Neuronal stem cell (in vitro differentiated cells): Measurements from ENCODE around the gene PHAF1.

Experiments used
- DNase-seq: peaks from one replicate; pipeline ENCODE4 v3.0.0-alpha.2; 2013; ENCODE audit warnings: low spot score
- H2AFZ ChIP-seq: one replicate; pipeline ENCODE4 v1.6.1; 2013; ENCODE audit warnings: mild to moderate bottlenecking, low read length, inconsistent platforms
- H2AK5ac ChIP-seq: 2 replicates; pipeline ENCODE4 v1.6.1; 2013; ENCODE audit warnings: low read depth, mild to moderate bottlenecking, inconsistent platforms, low read length, moderate library complexity, mixed read lengths
- H2BK120ac ChIP-seq: 2 replicates; pipeline ENCODE4 v1.6.1; 2013; ENCODE audit warnings: low read depth, mild to moderate bottlenecking, inconsistent platforms, low read length, moderate library complexity, mixed read lengths
- H2BK12ac ChIP-seq: one replicate; pipeline ENCODE4 v1.6.1; 2013; ENCODE audit warnings: low read length, inconsistent platforms
- H2BK15ac ChIP-seq: 2 replicates; pipeline ENCODE4 v1.6.1; 2013; ENCODE audit warnings: mild to moderate bottlenecking, low read length, inconsistent platforms, mixed read lengths
- H2BK5ac ChIP-seq: one replicate; pipeline ENCODE4 v1.6.1; 2013; ENCODE audit warnings: inconsistent platforms, mild to moderate bottlenecking, low read length, moderate library complexity
- H3K14ac ChIP-seq: one replicate; pipeline ENCODE4 v1.6.1; 2013; ENCODE audit warnings: low read length, inconsistent platforms
- H3K18ac ChIP-seq: 2 replicates; pipeline ENCODE4 v1.6.1; 2013; ENCODE audit warnings: low read length, inconsistent platforms
- H3K23ac ChIP-seq: 2 replicates; pipeline ENCODE4 v1.6.1; 2013; ENCODE audit warnings: low read depth, mild to moderate bottlenecking, mixed read lengths, low read length, inconsistent platforms; ENCODE audit not compliant: poor library complexity
- H3K27ac ChIP-seq: replicated peaks from 3 replicates; pipeline ENCODE4 v1.5.1; 2013; ENCODE audit warnings: low read length, inconsistent platforms
- H3K27me3 ChIP-seq, 3 experiments: 2 replicates each; pipeline ENCODE4 v1.6.1; 2013; ENCODE audit warnings: low read length in 3 of 3, mild to moderate bottlenecking in 2 of 3, inconsistent platforms in 1 of 3, low read depth in 1 of 3, mixed read lengths in 1 of 3, moderate library complexity in 1 of 3; ENCODE audit not compliant: control insufficient read depth in 3 of 3, insufficient read depth in 3 of 3
- H3K36me3 ChIP-seq, 2 donors: replicated peaks in 1 of 2; 2 replicates each; pipeline ENCODE4 v1.6.1; 2013; ENCODE audit warnings: low read length in 2 of 2; ENCODE audit not compliant: control insufficient read depth in 2 of 2, insufficient read depth in 2 of 2
- H3K4ac ChIP-seq: 2 replicates; pipeline ENCODE4 v1.6.1; 2013; ENCODE audit warnings: inconsistent platforms, mild to moderate bottlenecking, low read length, moderate library complexity
- H3K4me1 ChIP-seq, 2 donors: 1 replicate in 1 of 2; 2 replicates in 1 of 2; pipeline ENCODE4 v1.6.1; 2013; ENCODE audit warnings: low read length in 2 of 2, low read depth in 1 of 2; ENCODE audit not compliant: control insufficient read depth in 2 of 2, insufficient read depth in 1 of 2
- H3K4me2 ChIP-seq: one replicate; pipeline ENCODE4 v1.6.1; 2013; ENCODE audit warnings: mild to moderate bottlenecking, low read length, inconsistent platforms; ENCODE audit not compliant: insufficient read depth, poor library complexity, severe bottlenecking
- H3K4me3 ChIP-seq, 2 donors: 2 replicates each; pipeline ENCODE4 v1.5.1; 2013; ENCODE audit warnings: low read length in 2 of 2, mild to moderate bottlenecking in 2 of 2, inconsistent platforms in 1 of 2, moderate library complexity in 1 of 2
- H3K79me1 ChIP-seq: one replicate; pipeline ENCODE4 v1.6.1; 2013; ENCODE audit warnings: low read depth, mild to moderate bottlenecking, inconsistent platforms, low read length, moderate library complexity
- H3K9ac ChIP-seq: one replicate; pipeline ENCODE4 v1.6.1; 2013; ENCODE audit warnings: mild to moderate bottlenecking, low read depth, low read length, inconsistent platforms; ENCODE audit not compliant: poor library complexity
- H3K9me3 ChIP-seq, 2 donors: replicated peaks in 1 of 2; 2 replicates each; pipeline versions ENCODE3 to v1.6.1; 2013; ENCODE audit warnings: low read length in 2 of 2, mild to moderate bottlenecking in 2 of 2, inconsistent platforms in 1 of 2, low read depth in 1 of 2, mixed read lengths in 1 of 2, moderate library complexity in 1 of 2; ENCODE audit not compliant: control insufficient read depth in 2 of 2, insufficient read depth in 1 of 2
- H4K8ac ChIP-seq: one replicate; pipeline ENCODE4 v1.6.1; 2013; ENCODE audit warnings: low read depth, mild to moderate bottlenecking, inconsistent platforms, low read length, moderate library complexity
- H4K91ac ChIP-seq: one replicate; pipeline ENCODE4 v1.6.1; 2013; ENCODE audit warnings: low read length, low read depth, mild to moderate bottlenecking, inconsistent platforms; ENCODE audit not compliant: poor library complexity
- WGBS, 2 donors: extraction: QIAGEN DNeasy Blood & Tissue Kit; methylation state at CpG; one replicate each; pipeline ENCODE4 v1.1.7; 2013; ENCODE audit warnings: missing lambda C conversion rate in 2 of 2, mixed read lengths in 1 of 2; ENCODE audit not compliant: insufficient read length in 2 of 2, insufficient replicate concordance in 1 of 2; ENCODE audit errors: extremely low coverage in 2 of 2; 5-methylcytosine and 5-hydroxymethylcytosine counted together

The PHAF1 gene

GRCh38 chr16:67155295-67156142 lies 45.8 kb downstream of the PHAF1 start:
- H2BK5ac ChIP-seq: no peak overlapping the region
- H2AK5ac ChIP-seq: peak overlapping the region; percentile 91
- peaks cover 59 to 96% (median 91%) of the 10 kb centered on the region in 3 experiments for H3K27me3 ChIP-seq
- H4K8ac ChIP-seq: no peak overlapping the region
- H3K36me3 ChIP-seq: no peaks in the 10 kb centered on the region
- H4K91ac ChIP-seq: no peak overlapping the region
- no peak overlapping the region for H3K4ac ChIP-seq
- DNase-seq: peak; percentile 82
- peaks cover 0 to under 1% of the 10 kb centered on the region in 2 donors for H3K9me3 ChIP-seq
- H3K14ac ChIP-seq: no peak overlapping the region
- H3K4me1 ChIP-seq: peaks cover 6 to 8% of the 10 kb centered on the region in 2 donors
- peak overlapping the region; percentile 88 for H2AFZ ChIP-seq
- no peak overlapping the region for H2BK12ac ChIP-seq
- H3K4me2 ChIP-seq: peak overlapping the region; percentile 64
- H3K9ac ChIP-seq: peak overlapping the region; percentile 50
- peaks cover 2% of the 10 kb centered on the region for H3K79me1 ChIP-seq
- H3K27ac ChIP-seq: no peak overlapping the region
- WGBS, 2 donors: no CpG with 5 or more reads among the region's 74 CpGs
- peak overlapping the region; percentile 73 for H3K23ac ChIP-seq
- H2BK15ac ChIP-seq: no peak overlapping the region
- peak overlapping the region; percentile 33 to 56 for H3K4me3 ChIP-seq
- H3K18ac ChIP-seq: peak overlapping the region; percentile 64
- no peak overlapping the region for H2BK120ac ChIP-seq

DNA sequence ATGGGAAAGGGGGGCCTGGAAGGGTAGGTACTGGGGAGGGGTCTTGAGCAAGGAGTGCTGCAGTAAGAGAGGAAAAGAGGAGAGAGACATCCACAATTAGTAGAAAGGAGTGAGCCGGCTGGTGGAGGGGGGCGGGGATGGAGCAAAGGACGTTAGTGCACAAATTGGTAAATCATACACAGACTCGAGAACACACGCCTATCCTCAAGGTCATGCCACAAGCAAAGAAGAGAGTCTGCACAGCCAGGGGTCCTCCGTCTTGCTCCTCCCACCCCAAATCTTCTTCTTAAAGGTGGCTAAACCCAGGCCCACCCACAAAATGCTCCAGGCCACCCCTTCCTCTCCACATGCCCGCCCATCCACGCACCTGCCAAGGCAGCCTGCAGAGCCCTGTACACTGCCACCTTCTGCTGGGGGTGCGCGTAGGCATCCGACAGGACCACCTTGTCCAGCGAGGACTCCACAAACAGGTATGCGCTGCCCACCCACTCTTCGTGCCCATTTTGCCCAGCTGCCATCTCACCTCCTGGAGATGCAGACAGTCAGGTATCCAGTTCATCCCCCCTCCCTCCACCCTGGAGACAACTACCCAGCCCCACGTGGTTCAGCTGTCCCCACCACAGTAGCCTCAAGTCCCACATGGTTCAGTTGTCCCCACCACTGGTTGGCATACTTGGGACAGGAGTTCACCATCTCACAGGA lies 46.6 kb downstream of the PHAF1 start:
- H3K4ac ChIP-seq: no peak overlapping the region
- no peak for DNase-seq

DNA sequence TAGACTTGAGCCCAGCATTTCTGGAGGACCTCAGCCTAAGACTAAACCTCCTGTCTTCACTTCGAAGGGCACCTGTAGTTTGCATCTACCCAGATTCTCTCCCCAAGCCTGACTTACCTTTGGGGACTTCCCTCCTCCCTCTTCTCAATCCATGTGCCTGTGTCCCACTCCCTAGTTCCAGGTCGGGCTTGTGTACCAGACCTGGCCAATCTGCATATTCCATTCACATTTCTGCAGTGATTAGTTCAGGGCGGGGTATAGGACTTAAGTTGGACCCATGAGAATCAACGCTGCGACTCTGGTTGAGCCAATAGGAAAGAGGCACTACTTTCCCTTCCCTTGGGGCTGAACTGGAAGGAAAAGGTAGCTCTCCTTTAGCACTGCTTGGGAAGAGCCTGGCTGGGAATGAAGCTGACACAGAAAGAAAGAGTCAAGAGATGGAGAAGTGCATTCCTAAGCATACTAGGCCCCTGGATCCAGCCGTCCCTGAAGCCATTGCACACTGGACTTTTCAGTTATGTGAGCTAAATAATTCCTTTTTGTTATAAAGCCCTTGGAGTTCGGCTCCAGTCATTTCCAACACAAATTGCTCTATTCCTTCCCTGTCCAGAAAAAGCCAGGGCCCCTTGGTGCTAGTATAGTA lies 47.5 kb downstream of the PHAF1 start:
- no peak overlapping the region for H3K14ac ChIP-seq
- no CpG with 5 or more reads among the region's 7 CpGs for WGBS, 2 donors
- H2AFZ ChIP-seq: no peak overlapping the region
- H3K27me3 ChIP-seq: peaks cover 63 to 96% (median 96%) of the 10 kb centered on the region in 3 experiments
- no peak overlapping the region for H3K27ac ChIP-seq
- H3K18ac ChIP-seq: no peak overlapping the region
- H3K9ac ChIP-seq: no peak overlapping the region
- no peak overlapping the region for H3K23ac ChIP-seq
- peaks cover 0 to 8% of the 10 kb centered on the region in 2 donors for H3K9me3 ChIP-seq
- H2BK15ac ChIP-seq: no peak overlapping the region
- peaks cover 2% of the 10 kb centered on the region for H3K79me1 ChIP-seq
- H2BK12ac ChIP-seq: no peak overlapping the region
- no peak overlapping the region for H4K8ac ChIP-seq
- H3K36me3 ChIP-seq: no peaks in the 10 kb centered on the region
- H3K4me1 ChIP-seq: peaks cover 4 to 5% of the 10 kb centered on the region in 2 donors
- H2BK120ac ChIP-seq: no peak overlapping the region
- H3K4me3 ChIP-seq: no peak overlapping the region
- no peak overlapping the region for H4K91ac ChIP-seq
- H3K4me2 ChIP-seq: no peak overlapping the region
- no peak overlapping the region for H3K4ac ChIP-seq
- DNase-seq: no peak
- no peak overlapping the region for H2BK5ac ChIP-seq
- H2AK5ac ChIP-seq: no peak overlapping the region

More for the DNA sequence above, 46.6 kb downstream of the PHAF1 start:
- Histone ChIP-seq H2BK12ac (no peak overlapping the region), H2AK5ac (peak overlapping the region; percentile 91), H4K8ac (no peak overlapping the region), H3K4me1 (peaks cover 4 to 6% of the 10 kb centered on the region in 2 donors), H3K18ac (peak overlapping the region; percentile 64), H3K14ac (no peak overlapping the region), H3K4me3 (no peak overlapping the region), H3K9me3 (peaks cover 0 to 3% of the 10 kb centered on the region in 2 donors), H3K27ac (no peak overlapping the region), H2BK120ac (no peak overlapping the region), H2BK5ac (no peak overlapping the region), H2AFZ (no peak overlapping the region), H4K91ac (no peak overlapping the region), H3K79me1 (peaks cover 2% of the 10 kb centered on the region), H3K27me3 (peaks cover 63 to 96% (median 96%) of the 10 kb centered on the region in 3 experiments), H2BK15ac (no peak overlapping the region), H3K9ac (peak overlapping the region; percentile 53), H3K23ac (peak overlapping the region; percentile 73), H3K4me2 (no peak overlapping the region), H3K36me3 (no peaks in the 10 kb centered on the region)
- no CpG with 5 or more reads among the region's 15 CpGs for WGBS, 2 donors
